ENCODE measurements around the gene MBD5.

DNA sequence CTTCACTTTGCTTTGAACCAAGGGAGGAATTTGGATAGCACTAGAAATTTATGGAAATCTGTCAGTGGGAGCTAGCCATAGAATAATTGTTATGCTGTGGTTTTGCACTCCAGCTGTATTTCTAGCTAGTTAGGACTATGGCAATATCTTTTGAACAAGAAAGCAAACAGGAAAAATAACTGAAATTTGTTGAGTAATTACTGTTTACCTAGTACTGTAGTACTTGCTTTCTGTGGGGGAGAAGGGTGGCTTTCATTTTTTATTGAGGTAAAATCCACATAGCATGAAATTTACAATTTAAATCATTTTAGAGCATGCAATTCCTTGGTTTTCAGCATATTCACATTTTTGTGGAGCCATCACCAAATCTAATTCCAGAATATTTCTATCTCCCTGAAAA, 28.4 kb downstream of the MBD5 start:
- TF ChIP-seq, protein P1, sequence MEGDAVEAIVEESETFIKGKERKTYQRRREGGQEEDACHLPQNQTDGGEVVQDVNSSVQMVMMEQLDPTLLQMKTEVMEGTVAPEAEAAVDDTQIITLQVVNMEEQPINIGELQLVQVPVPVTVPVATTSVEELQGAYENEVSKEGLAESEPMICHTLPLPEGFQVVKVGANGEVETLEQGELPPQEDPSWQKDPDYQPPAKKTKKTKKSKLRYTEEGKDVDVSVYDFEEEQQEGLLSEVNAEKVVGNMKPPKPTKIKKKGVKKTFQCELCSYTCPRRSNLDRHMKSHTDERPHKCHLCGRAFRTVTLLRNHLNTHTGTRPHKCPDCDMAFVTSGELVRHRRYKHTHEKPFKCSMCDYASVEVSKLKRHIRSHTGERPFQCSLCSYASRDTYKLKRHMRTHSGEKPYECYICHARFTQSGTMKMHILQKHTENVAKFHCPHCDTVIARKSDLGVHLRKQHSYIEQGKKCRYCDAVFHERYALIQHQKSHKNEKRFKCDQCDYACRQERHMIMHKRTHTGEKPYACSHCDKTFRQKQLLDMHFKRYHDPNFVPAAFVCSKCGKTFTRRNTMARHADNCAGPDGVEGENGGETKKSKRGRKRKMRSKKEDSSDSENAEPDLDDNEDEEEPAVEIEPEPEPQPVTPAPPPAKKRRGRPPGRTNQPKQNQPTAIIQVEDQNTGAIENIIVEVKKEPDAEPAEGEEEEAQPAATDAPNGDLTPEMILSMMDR (IDR thresholded peaks at IDR 0.05) = no peak
- no peak for TF ChIP-seq POLR2A (IDR thresholded peaks at IDR 0.05)
